Caco-2 (cell line): ENCODE measurements around the gene RFX3. TPM values are rescaled to one million over a fixed set of nuclear protein-coding genes. Genes with fewer than 3 reads are reported as not detected.

Source experiments
- BruUV-seq: library from RNA; stranded (reverse); fragments of 400-500 nt; replicated peaks from 2 replicates; lab custom pipeline; 2021; lab: Mats Ljungman, UMichigan
- CTCF ChIA-PET: fragments of 300-600 bp; sonication (Branson Sonifier 250); formaldehyde crosslinking; loops from one replicate; lab custom pipeline; 2022; ENCODE audit warnings: antibody characterized with exemption; lab: Charles Lee
- POLR2A ChIA-PET: fragments of 300-600 bp; sonication (Branson Sonifier 250); formaldehyde crosslinking; loops from one replicate; lab custom pipeline; 2022; ENCODE audit warnings: antibody characterized with exemption; lab: Charles Lee
- DNase-seq, 2 experiments: peaks; one replicate each; pipeline versions ENCODE4 v3.0.0 to v3.0.0-alpha.2; 2020 to 2022
- H3K27me3 ChIP-seq: replicated peaks from 2 replicates; pipeline ENCODE4 v1.6.0; 2011; ENCODE audit warnings: low read length; ENCODE audit not compliant: control insufficient read depth, insufficient read depth
- H3K36me3 ChIP-seq: 2 replicates; pipeline ENCODE4 v1.5.1; 2011; ENCODE audit warnings: low read length; ENCODE audit not compliant: control insufficient read depth, insufficient read depth
- H3K4me1 ChIP-seq: fragments of 250-450 bp; sonication (Bioruptor Pico); 2 replicates; pipeline ENCODE4 v1.5.1; 2020; ENCODE audit warnings: mild to moderate bottlenecking
- H3K4me3 ChIP-seq: 2 replicates; pipeline ENCODE4 v1.5.1; 2011; ENCODE audit warnings: low read depth, mild to moderate bottlenecking, control low read depth, low read length
- H3K9me3 ChIP-seq: fragments of 250-450 bp; sonication (Bioruptor Pico); 2 replicates; pipeline ENCODE4 v1.5.1; 2020; ENCODE audit warnings: mild to moderate bottlenecking, moderate library complexity
- H3K27ac Mint-ChIP-seq: one replicate; pipeline ENCODE4 v1.8.0; 2022; ENCODE audit warnings: mixed read lengths; ENCODE audit not compliant: unreplicated experiment
- H3K27me3 Mint-ChIP-seq: one replicate; pipeline ENCODE4 v1.8.0; 2022; ENCODE audit warnings: mixed read lengths; ENCODE audit not compliant: insufficient read depth, unreplicated experiment
- H3K36me3 Mint-ChIP-seq: one replicate; pipeline ENCODE4 v1.8.0; 2022; ENCODE audit warnings: mild to moderate bottlenecking, mixed read lengths; ENCODE audit not compliant: insufficient read depth, unreplicated experiment
- H3K4me1 Mint-ChIP-seq: one replicate; pipeline ENCODE4 v1.8.0; 2022; ENCODE audit warnings: low read depth, mixed read lengths; ENCODE audit not compliant: unreplicated experiment
- H3K4me3 Mint-ChIP-seq: one replicate; pipeline ENCODE4 v1.8.0; 2022; ENCODE audit warnings: mild to moderate bottlenecking, moderate library complexity, mixed read lengths; ENCODE audit not compliant: unreplicated experiment
- H3K9me3 Mint-ChIP-seq: one replicate; pipeline ENCODE4 v1.8.0; 2022; ENCODE audit warnings: mixed read lengths; ENCODE audit not compliant: unreplicated experiment
- CTCF ChIP-seq, 2 experiments: fragments of 200-600 bp in 1 of 2; IDR thresholded peaks; 1 replicate in 1 of 2; 2 replicates in 1 of 2; pipeline versions ENCODE4 v1.5.1 to v1.8.0; 2011 to 2022; ENCODE audit warnings: antibody characterized with exemption in 1 of 2, control low read depth in 1 of 2, inconsistent platforms in 1 of 2, low read depth in 1 of 2, low read length in 1 of 2, mild to moderate bottlenecking in 1 of 2, moderate library complexity in 1 of 2; ENCODE audit not compliant: insufficient read depth in 1 of 2, severe bottlenecking in 1 of 2, unreplicated experiment in 1 of 2
- intact Hi-C: fragments of 100-400 bp; cut with micrococcal nuclease; formaldehyde crosslinking; loops from one replicate; pipeline ENCODE4 v1.10.0; 2022; ENCODE audit not compliant: unreplicated experiment
- total RNA-seq: library from RNA; stranded (reverse); gene quantifications from 2 replicates; pipeline ENCODE4 v1.2.3, GENCODE V29; 2022

Gene RFX3
- total RNA-seq, 1 experiment from 2014 or later, result 4.2 TPM

- intact Hi-C loops, result no loop called here
- Mint-ChIP-seq H3K4me1 (no peaks in the 10 kb centered on the region), H3K36me3 (no peaks in the 10 kb centered on the region), H3K4me3 (no peak overlapping the region), H3K9me3 (no peaks in the 10 kb centered on the region), H3K27me3 (no peaks in the 10 kb centered on the region), H3K27ac (no peak overlapping the region)
- no peak for DNase-seq
- H3K4me3 ChIP-seq, result no peak overlapping the region
- BruUV-seq, result no TSS peak
- TF ChIP-seq CTCF (IDR thresholded peaks at IDR 0.05; ENCODE audit: insufficient read depth in 1 of 2, low read depth in 1 of 2, low read length in 1 of 2, severe bottlenecking in 1 of 2, unreplicated experiment in 1 of 2), result no peak
- no peaks in the 10 kb centered on the region for H3K9me3 ChIP-seq
- CTCF ChIA-PET, result no interaction called here
- H3K4me1 ChIP-seq, result no peaks in the 10 kb centered on the region
- POLR2A ChIA-PET, result no interaction called here
- H3K36me3 ChIP-seq, result no peaks in the 10 kb centered on the region
- no peaks in the 10 kb centered on the region for H3K27me3 ChIP-seq
These were observed 81.8 kb downstream of the RFX3 start for GRCh38 chr9:3444016-3444415.

DNA sequence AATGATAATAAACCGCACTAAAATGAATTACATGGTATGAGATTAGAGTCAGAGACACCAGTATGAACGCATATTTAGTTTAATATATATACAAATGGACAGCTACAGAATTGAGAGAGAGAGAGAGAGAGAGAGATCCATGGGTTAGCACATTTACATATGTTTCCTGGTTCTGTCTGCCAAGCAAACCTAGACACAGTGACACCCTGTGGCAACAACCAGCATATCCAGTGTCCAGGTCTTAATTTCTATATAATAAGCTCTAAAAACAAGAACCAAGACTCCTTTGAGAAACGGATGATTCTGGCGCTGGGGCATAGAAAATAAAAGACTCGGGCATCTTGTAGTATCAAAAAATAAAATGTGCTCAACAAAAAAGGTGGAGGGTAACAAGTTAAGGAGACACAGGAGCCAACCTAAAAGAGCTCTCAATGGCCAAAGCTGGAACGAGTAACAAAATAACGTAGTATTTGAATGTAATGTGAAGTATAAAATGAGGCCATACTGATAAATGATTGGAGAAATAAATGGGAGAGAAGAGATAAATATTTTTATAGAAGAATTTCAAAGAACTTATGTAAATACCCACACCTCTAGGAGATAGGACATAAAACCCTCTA is 84.5 kb downstream of the RFX3 start:
- no TSS peak for BruUV-seq
- ChIA-PET POLR2A (no interaction called here), CTCF (interaction anchor here (0.6 to 1.7 kb wide), 8 partner anchors 37 to 586 kb away, joined by 3 to 16 read pairs (median 4); no protein-coding TSS in a partner anchor)
- DNase-seq, result peak; percentile 34 to 42
- H3K27me3 ChIP-seq, result no peaks in the 10 kb centered on the region
- Mint-ChIP-seq H3K36me3 (no peaks in the 10 kb centered on the region), H3K4me1 (no peaks in the 10 kb centered on the region), H3K27me3 (no peaks in the 10 kb centered on the region), H3K9me3 (no peaks in the 10 kb centered on the region), H3K4me3 (no peak overlapping the region), H3K27ac (no peak overlapping the region)
- no peaks in the 10 kb centered on the region for H3K36me3 ChIP-seq
- H3K9me3 ChIP-seq, result no peaks in the 10 kb centered on the region
- intact Hi-C loops, result loop anchor here (1.0 kb wide), 4 partner anchors 109 to 584 kb away; no protein-coding TSS in a partner anchor
- no peak overlapping the region for H3K4me3 ChIP-seq
- TF ChIP-seq CTCF (IDR thresholded peaks at IDR 0.05; ENCODE audit: insufficient read depth in 1 of 2, low read depth in 1 of 2, low read length in 1 of 2, severe bottlenecking in 1 of 2, unreplicated experiment in 1 of 2), result peak; percentile 43 to 54
- no peaks in the 10 kb centered on the region for H3K4me1 ChIP-seq

DNA sequence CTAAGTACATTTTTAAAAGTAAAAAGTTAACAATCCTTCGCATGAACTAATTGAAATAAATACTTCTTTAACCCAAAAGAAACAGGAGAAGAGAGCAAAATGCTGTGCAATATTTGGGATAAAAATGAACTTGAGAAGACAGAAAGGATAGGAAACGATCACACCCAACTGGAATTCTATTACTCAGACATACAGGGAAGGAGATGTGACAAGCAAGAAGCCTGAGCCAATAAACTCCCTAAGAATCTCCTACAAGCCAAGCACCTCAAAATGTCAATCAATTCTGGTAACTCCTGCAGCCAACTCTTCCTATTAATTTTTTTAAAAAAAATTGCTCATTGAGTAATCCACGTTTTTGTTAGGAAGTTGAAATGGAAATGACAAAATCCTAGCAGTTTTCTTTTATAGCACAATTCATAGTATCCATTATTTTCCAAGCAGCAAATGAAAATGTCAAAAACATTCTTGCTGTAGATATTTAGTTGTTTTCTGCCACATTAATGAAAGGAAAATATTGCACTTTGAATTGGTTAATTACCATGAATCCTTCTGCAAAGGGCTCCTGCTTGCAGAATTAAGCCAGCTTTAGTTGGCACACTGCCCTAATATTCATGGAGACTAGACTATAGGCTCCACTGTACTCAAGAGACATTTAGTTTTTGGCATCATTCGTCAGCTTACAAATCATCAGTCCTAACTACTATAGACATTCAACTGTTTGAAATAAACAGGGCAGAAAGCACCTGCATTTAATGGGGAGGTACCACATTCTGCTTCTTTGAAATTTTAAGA is 89.0 kb downstream of the RFX3 start:
- H3K4me3 Mint-ChIP-seq, result no peak overlapping the region
- TF ChIP-seq CTCF (IDR thresholded peaks at IDR 0.05; ENCODE audit: insufficient read depth in 1 of 2, low read depth in 1 of 2, low read length in 1 of 2, severe bottlenecking in 1 of 2, unreplicated experiment in 1 of 2), result no peak
- no peaks in the 10 kb centered on the region for H3K9me3 Mint-ChIP-seq
- CTCF ChIA-PET, result no interaction called here
- no peak for DNase-seq
- Histone ChIP-seq H3K27me3 (no peaks in the 10 kb centered on the region), H3K9me3 (no peaks in the 10 kb centered on the region), H3K4me3 (no peak overlapping the region), H3K36me3 (no peaks in the 10 kb centered on the region), H3K4me1 (no peaks in the 10 kb centered on the region)
- intact Hi-C loops, result no loop called here
- H3K27me3 Mint-ChIP-seq, result no peaks in the 10 kb centered on the region
- no peaks in the 10 kb centered on the region for H3K36me3 Mint-ChIP-seq
- no peaks in the 10 kb centered on the region for H3K4me1 Mint-ChIP-seq
- H3K27ac Mint-ChIP-seq, result no peak overlapping the region
- no TSS peak for BruUV-seq
- POLR2A ChIA-PET, result no interaction called here
